ENCODE measurements around the gene GREM1. TPM values are rescaled to one million over a fixed set of nuclear protein-coding genes. Genes with fewer than 3 reads are reported as not detected.

GREM1 gene
- total RNA-seq, 1 donor from 2014 or later, result 0.44 TPM

- TF ChIP-seq, protein P1, sequence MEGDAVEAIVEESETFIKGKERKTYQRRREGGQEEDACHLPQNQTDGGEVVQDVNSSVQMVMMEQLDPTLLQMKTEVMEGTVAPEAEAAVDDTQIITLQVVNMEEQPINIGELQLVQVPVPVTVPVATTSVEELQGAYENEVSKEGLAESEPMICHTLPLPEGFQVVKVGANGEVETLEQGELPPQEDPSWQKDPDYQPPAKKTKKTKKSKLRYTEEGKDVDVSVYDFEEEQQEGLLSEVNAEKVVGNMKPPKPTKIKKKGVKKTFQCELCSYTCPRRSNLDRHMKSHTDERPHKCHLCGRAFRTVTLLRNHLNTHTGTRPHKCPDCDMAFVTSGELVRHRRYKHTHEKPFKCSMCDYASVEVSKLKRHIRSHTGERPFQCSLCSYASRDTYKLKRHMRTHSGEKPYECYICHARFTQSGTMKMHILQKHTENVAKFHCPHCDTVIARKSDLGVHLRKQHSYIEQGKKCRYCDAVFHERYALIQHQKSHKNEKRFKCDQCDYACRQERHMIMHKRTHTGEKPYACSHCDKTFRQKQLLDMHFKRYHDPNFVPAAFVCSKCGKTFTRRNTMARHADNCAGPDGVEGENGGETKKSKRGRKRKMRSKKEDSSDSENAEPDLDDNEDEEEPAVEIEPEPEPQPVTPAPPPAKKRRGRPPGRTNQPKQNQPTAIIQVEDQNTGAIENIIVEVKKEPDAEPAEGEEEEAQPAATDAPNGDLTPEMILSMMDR (IDR thresholded peaks at IDR 0.05; ENCODE audit: unreplicated experiment), result no peak
These were observed 38.5 kb upstream of the GREM1 start for GRCh38 chr15:32679298-32679690.

GRCh38 chr15:32682569-32682968 lies 35.2 kb upstream of the GREM1 start:
- H3K4me3 Mint-ChIP-seq (ENCODE audit: unreplicated experiment), result no peak overlapping the region
- H3K27me3 Mint-ChIP-seq (ENCODE audit: unreplicated experiment), result no peaks in the 10 kb centered on the region
- H3K36me3 Mint-ChIP-seq (ENCODE audit: low read depth, unreplicated experiment), result no peaks in the 10 kb centered on the region
- TF ChIP-seq, protein P1 (IDR thresholded peaks at IDR 0.05; ENCODE audit: unreplicated experiment), result no peak
- H3K4me1 Mint-ChIP-seq (ENCODE audit: unreplicated experiment), result peaks cover 5% of the 10 kb centered on the region
- DNase-seq (ENCODE audit: low spot score), result no peak
- no peak overlapping the region for H3K27ac Mint-ChIP-seq (ENCODE audit: unreplicated experiment)
- H3K9me3 Mint-ChIP-seq (ENCODE audit: unreplicated experiment), result no peaks in the 10 kb centered on the region

More at GRCh38 chr15:32679298-32679690, 38.5 kb upstream of the GREM1 start:
- no peaks in the 10 kb centered on the region for H3K9me3 Mint-ChIP-seq (ENCODE audit: unreplicated experiment)
- DNase-seq (ENCODE audit: low spot score), result no peak
- H3K27me3 Mint-ChIP-seq (ENCODE audit: unreplicated experiment), result no peaks in the 10 kb centered on the region
- H3K36me3 Mint-ChIP-seq (ENCODE audit: low read depth, unreplicated experiment), result no peaks in the 10 kb centered on the region
- H3K4me3 Mint-ChIP-seq (ENCODE audit: unreplicated experiment), result no peak overlapping the region
- H3K4me1 Mint-ChIP-seq (ENCODE audit: unreplicated experiment), result no peaks in the 10 kb centered on the region
- H3K27ac Mint-ChIP-seq (ENCODE audit: unreplicated experiment), result no peak overlapping the region

GRCh38 chr15:32682977-32683630 lies 34.7 kb upstream of the GREM1 start:
- Mint-ChIP-seq H3K27ac (ENCODE audit: unreplicated experiment) (no peak overlapping the region), H3K4me1 (ENCODE audit: unreplicated experiment) (peaks cover 5% of the 10 kb centered on the region)

GRCh38 chr15:32683906-32684584 lies 33.8 kb upstream of the GREM1 start:
- Mint-ChIP-seq H3K36me3 (ENCODE audit: low read depth, unreplicated experiment) (no peaks in the 10 kb centered on the region), H3K27me3 (ENCODE audit: unreplicated experiment) (no peaks in the 10 kb centered on the region), H3K27ac (ENCODE audit: unreplicated experiment) (no peak overlapping the region), H3K4me1 (ENCODE audit: unreplicated experiment) (peaks cover 5% of the 10 kb centered on the region), H3K9me3 (ENCODE audit: unreplicated experiment) (no peaks in the 10 kb centered on the region), H3K4me3 (ENCODE audit: unreplicated experiment) (no peak overlapping the region)
- no peak for DNase-seq (ENCODE audit: low spot score)
- TF ChIP-seq, protein P1 (IDR thresholded peaks at IDR 0.05; ENCODE audit: unreplicated experiment), result no peak

More at GRCh38 chr15:32682977-32683630, 34.7 kb upstream of the GREM1 start:
- Mint-ChIP-seq H3K36me3 (ENCODE audit: low read depth, unreplicated experiment) (no peaks in the 10 kb centered on the region), H3K4me3 (ENCODE audit: unreplicated experiment) (no peak overlapping the region), H3K9me3 (ENCODE audit: unreplicated experiment) (no peaks in the 10 kb centered on the region), H3K27me3 (ENCODE audit: unreplicated experiment) (no peaks in the 10 kb centered on the region)
- no peak for DNase-seq (ENCODE audit: low spot score)
- TF ChIP-seq, protein P1 (IDR thresholded peaks at IDR 0.05; ENCODE audit: unreplicated experiment), result no peak

DNA sequence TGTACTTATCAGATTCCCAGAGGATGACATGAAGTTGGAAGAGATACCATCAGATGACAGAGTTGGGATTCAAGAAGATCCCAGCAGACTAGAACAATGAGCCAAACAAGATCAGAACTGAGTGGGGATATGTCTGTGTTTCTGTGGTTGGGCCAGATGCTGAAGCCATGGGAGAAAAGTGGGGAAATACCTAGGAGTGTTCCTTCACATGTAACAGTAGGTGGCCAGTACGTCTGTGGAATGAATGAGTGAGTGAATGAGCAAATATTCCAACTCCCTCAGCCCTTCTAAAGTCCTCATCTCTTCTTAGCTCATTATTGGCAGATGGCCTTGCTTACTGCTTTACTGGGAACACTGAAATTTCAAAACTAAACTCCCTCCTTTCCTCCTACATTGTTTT lies 32.2 kb upstream of the GREM1 start:
- no peak overlapping the region for H3K27ac Mint-ChIP-seq (ENCODE audit: unreplicated experiment)

More for the DNA sequence above, 32.2 kb upstream of the GREM1 start:
- peaks cover 5% of the 10 kb centered on the region for H3K4me1 Mint-ChIP-seq (ENCODE audit: unreplicated experiment)
- no peak overlapping the region for H3K4me3 Mint-ChIP-seq (ENCODE audit: unreplicated experiment)
- TF ChIP-seq, protein P1 (IDR thresholded peaks at IDR 0.05; ENCODE audit: unreplicated experiment), result no peak
- no peaks in the 10 kb centered on the region for H3K36me3 Mint-ChIP-seq (ENCODE audit: low read depth, unreplicated experiment)
- H3K27me3 Mint-ChIP-seq (ENCODE audit: unreplicated experiment), result no peaks in the 10 kb centered on the region
- H3K9me3 Mint-ChIP-seq (ENCODE audit: unreplicated experiment), result no peaks in the 10 kb centered on the region
- DNase-seq (ENCODE audit: low spot score), result no peak
